Muscle layer of duodenum (tissue), 2 donors: ENCODE data around the gene PTPN4.

Source experiments
- H3K27ac ChIP-seq: one replicate; pipeline ENCODE4 v1.7.0; 2013; ENCODE audit warnings: mild to moderate bottlenecking, low read length
- H3K27me3 ChIP-seq: one replicate; pipeline ENCODE4 v1.7.0; 2013; ENCODE audit warnings: low read depth, mild to moderate bottlenecking, control low read depth, low read length
- H3K36me3 ChIP-seq, 2 donors: one replicate each; pipeline ENCODE4 v1.7.0; 2013; ENCODE audit warnings: low read length in 2 of 2, control low read depth in 1 of 2, mild to moderate bottlenecking in 1 of 2; ENCODE audit not compliant: insufficient read depth in 2 of 2, control insufficient read depth in 1 of 2
- H3K4me1 ChIP-seq, 2 donors: one replicate each; pipeline ENCODE4 v1.7.0; 2013; ENCODE audit warnings: low read length in 2 of 2, mild to moderate bottlenecking in 2 of 2, control low read depth in 1 of 2, moderate library complexity in 1 of 2; ENCODE audit not compliant: insufficient read depth in 2 of 2, control insufficient read depth in 1 of 2
- H3K4me3 ChIP-seq, 2 donors: one replicate each; pipeline ENCODE4 v1.7.0; 2013; ENCODE audit warnings: low read length in 2 of 2, low read depth in 1 of 2, mild to moderate bottlenecking in 1 of 2
- H3K9me3 ChIP-seq, 2 donors: one replicate each; pipeline ENCODE4 v1.7.0; 2013; ENCODE audit warnings: low read length in 2 of 2, control low read depth in 1 of 2, mild to moderate bottlenecking in 1 of 2; ENCODE audit not compliant: control insufficient read depth in 1 of 2
- donor health status: healthy.

The PTPN4 gene

DNA sequence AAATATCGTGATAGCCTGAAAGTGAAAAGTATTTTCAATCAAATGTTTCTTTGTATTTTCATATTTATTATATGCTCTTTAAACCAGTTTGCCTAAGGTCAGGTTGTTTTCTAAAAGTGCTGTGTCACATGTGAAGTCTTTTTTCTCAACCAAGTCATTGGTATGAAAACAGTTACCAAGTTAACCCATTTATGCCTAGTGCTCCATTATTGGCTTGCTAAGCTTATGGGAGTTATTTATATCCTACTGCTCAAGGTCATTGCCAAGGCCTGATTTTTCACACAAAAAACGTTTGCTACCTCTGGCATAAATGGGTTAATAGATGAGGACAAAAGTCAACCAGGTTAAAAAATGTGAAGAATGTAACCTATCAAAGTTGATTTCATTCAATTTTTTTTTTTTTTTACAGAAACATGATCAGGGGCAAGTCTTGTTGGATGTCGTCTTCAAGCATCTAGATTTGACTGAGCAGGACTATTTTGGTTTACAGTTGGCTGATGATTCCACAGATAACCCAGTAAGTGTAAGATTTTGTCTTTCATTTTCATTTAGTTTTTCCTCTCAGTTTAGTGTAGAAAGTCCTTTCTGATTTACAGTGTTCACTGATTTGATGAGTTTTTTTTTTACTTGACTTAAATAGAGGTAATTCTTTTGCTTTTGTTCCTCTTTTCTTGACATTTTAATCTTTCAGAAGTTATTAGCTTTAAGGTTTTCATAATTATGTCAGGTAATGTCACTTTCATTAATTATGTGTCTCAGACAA is 102.6 kb downstream of the PTPN4 start:
- H3K4me1 ChIP-seq = peaks cover 0 to 3% of the 10 kb centered on the region in 2 donors
- H3K27ac ChIP-seq = no peak overlapping the region
- H3K4me3 ChIP-seq = no peak overlapping the region
- H3K36me3 ChIP-seq = no peaks in the 10 kb centered on the region
- no peaks in the 10 kb centered on the region for H3K9me3 ChIP-seq
- no peaks in the 10 kb centered on the region for H3K27me3 ChIP-seq

DNA sequence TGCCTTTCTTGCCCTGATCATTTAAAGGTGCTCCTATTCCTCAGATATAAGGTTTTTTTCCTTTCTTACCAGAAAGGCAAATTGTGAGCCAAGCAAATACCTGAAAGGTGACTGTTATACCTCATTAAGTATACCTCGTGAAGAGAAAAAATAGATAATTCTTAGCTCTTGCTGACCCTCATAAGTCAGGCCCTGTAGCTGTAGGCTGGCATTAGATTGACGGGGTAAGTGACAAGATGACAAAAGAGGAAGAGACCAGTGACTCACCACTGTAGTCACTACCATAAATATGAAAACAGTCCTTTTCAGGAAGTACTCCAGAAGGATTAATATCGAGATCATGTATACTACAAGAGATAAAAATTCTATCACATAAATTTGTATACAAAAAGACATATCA is 104.6 kb downstream of the PTPN4 start:
- Histone ChIP-seq H3K27ac (no peak overlapping the region), H3K9me3 (no peaks in the 10 kb centered on the region), H3K4me3 (no peak overlapping the region), H3K27me3 (no peaks in the 10 kb centered on the region), H3K4me1 (peaks cover 0 to 3% of the 10 kb centered on the region in 2 donors), H3K36me3 (no peaks in the 10 kb centered on the region)

DNA sequence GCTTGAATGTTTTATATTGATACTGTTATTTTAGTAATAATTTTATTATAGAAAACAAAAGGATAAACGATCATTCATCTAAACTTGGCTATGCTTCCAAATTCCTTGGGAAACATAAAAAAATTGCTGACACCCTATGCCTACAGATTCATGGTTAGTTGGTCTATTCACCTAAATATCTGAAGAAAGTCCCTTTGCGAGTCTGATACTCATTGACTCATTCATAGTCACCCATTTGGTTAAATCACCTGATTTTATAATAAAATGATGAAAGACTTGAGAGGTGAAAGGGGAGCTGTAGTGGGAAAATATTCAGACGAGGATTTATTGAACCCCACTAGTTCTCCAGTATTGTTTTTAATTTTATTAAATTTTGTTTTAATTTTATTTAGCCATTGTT is 112.0 kb downstream of the PTPN4 start:
- Histone ChIP-seq H3K27ac (no peak overlapping the region), H3K4me3 (no peak overlapping the region), H3K36me3 (no peaks in the 10 kb centered on the region), H3K4me1 (no peaks in the 10 kb centered on the region), H3K27me3 (no peaks in the 10 kb centered on the region), H3K9me3 (no peaks in the 10 kb centered on the region)

DNA sequence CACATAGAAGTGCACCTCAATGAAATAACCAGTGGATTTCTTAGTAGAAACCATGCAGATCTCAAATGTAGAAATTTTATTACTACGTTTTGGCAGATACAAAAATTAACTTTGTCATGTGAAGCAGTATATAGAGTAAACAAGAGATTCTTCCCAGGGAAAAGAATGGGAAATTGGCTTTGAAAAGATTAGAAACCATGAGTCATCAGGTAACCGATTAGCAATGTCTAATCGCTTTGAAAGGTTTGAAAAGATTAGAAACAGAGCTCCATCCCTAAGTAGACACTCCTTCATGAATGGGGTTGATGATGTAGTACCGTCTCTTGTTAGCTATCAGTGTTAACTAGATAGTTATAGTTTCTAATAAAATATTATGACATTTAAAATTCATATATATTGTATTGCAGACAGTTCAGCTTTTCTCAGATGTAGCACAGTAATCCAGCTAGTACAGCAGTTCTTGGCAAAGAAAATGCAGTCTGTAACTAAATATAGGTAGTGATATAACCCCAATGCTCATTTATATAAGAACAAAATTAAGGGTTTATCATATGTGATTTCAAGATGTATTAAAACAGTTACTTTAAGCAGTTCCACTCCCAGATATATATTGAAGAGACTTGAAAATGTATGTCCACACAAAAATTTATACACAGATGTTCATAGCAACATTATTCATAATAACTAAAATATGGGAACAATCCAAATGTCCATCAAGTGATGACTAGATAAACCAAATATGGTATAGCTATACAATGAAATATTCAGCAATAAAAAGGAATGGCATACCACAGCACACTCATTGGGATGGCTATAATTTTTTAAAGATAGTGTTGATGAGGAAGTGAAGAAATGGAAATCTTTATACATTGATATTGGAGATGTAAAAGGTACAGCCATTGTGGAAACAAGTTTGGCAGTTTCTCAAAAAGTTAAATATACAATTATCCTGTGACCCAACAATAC is 113.9 kb downstream of the PTPN4 start:
- H3K9me3 ChIP-seq = no peaks in the 10 kb centered on the region
- H3K27ac ChIP-seq = no peak overlapping the region
- H3K4me1 ChIP-seq = no peaks in the 10 kb centered on the region
- H3K36me3 ChIP-seq = no peaks in the 10 kb centered on the region
- H3K27me3 ChIP-seq = no peaks in the 10 kb centered on the region
- H3K4me3 ChIP-seq = no peak overlapping the region

DNA sequence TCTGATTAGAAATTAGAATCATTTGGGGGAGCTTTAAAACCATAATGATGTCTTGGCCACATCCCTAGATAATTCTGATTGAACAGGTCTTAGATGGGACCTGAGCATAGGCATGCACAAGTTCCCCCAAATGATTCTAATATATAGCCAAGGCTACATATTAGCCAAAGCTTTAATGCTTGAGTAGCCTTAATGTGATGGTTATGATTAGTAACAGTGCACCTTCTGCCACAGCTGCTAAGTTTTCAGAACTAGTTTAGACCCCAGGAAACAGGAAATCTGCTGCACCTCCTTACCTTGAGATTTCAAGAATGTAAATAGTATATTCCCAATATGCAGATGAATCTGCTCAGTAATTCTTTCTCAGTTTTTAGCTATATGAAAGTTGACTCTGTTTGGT is 119.8 kb downstream of the PTPN4 start:
- H3K4me1 ChIP-seq = no peaks in the 10 kb centered on the region
- H3K36me3 ChIP-seq = no peaks in the 10 kb centered on the region
- no peak overlapping the region for H3K4me3 ChIP-seq
- H3K27me3 ChIP-seq = no peaks in the 10 kb centered on the region
- H3K27ac ChIP-seq = no peak overlapping the region
- no peaks in the 10 kb centered on the region for H3K9me3 ChIP-seq

DNA sequence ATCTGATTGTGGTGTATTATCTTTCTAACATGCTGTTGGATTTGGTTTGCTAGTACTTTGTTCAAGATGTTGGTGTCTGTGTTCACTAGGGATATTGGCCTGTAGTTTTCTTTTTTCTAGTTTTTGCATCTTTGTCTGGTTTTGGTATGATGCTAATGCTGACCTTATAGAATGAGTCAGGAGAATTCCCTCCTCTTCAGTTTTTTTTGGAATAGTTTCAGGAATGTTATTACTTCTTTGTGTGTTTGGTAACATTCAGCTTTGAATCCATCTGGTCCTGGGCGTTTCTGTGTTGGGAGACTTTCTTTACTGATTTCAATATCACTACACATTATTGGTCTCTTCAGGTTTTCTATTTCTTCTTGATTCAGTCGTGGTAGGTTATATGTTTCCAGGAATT is 129.0 kb downstream of the PTPN4 start:
- Histone ChIP-seq H3K27ac (no peak overlapping the region), H3K4me3 (no peak overlapping the region), H3K9me3 (peaks cover 0 to 10% of the 10 kb centered on the region in 2 donors), H3K36me3 (peaks cover 0 to 24% of the 10 kb centered on the region in 2 donors), H3K4me1 (no peaks in the 10 kb centered on the region), H3K27me3 (no peaks in the 10 kb centered on the region)

DNA sequence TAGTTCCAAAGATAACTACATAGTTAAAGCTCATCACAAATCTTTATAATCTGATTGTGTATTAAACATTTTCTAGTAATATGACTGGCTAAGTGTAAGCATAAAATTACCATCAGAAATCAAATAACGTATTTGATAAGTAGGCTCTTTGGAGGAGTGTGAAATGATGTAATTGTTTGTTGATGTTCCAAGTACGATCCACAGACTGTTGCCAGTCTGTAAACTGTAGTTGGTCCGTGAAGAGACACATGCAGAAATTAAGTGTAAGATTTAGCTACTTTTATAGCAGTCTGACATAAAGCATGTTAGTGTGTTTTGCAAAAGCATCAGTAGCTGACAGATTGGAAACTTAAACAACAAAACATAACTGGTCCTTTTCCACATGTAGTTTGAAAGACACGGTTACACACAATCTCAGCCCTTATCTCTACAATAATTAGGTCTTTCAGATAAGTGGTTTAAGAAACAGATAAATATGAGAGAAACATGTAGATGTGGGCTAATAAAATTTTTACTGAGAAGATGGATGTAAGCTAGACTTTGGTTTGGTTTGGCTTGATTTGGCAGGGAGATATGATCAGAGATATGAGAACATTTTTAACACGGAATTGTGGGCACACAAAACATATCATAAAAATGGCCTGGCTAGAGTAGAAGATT is 138.1 kb downstream of the PTPN4 start:
- Histone ChIP-seq H3K27ac (no peak overlapping the region), H3K36me3 (peaks cover 9 to 13% of the 10 kb centered on the region in 2 donors), H3K4me3 (no peak overlapping the region), H3K9me3 (no peaks in the 10 kb centered on the region), H3K27me3 (no peaks in the 10 kb centered on the region), H3K4me1 (no peaks in the 10 kb centered on the region)

DNA sequence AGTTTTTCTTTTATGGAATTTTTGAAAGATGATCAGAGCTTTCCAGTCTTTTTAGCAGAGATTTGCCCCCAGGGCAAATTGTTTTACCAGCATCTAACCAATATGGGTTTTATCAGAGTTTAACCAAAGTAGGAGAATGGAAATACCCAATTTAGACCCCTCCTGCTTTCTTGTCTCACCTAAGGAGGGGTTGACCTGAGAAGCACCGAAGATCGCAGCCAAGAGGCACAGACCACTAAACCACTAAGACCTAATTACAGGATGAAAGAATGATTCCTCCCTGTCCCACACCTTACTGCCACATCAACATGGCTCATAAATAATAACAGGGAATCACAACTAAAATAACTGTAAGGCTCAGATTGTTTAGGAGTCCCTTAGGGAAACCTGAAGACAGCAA is 141.3 kb downstream of the PTPN4 start:
- Histone ChIP-seq H3K4me3 (no peak overlapping the region), H3K4me1 (no peaks in the 10 kb centered on the region), H3K36me3 (peaks cover 11 to 21% of the 10 kb centered on the region in 2 donors), H3K9me3 (no peaks in the 10 kb centered on the region), H3K27me3 (no peaks in the 10 kb centered on the region), H3K27ac (no peak overlapping the region)

DNA sequence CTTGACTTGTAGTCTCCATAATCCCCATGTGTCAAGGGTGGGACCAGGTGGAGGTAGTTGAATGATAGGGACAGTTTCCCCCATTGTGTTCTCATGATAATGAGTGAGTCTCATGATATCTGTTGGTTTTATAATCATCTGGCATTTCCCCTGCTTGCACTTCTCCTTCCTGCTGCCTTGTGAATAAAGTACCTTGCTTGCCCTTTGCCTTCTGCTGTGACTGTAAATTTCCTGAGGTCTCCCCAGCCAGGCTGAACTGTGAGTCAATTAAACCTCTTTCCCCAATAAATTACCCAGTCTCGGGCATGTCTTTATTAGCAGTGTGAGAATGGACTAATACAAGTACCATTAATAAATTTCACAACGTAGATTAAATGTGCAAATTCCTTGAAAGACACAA is 150.8 kb downstream of the PTPN4 start:
- Histone ChIP-seq H3K27ac (no peak overlapping the region), H3K4me1 (no peaks in the 10 kb centered on the region), H3K36me3 (peaks cover 0 to 13% of the 10 kb centered on the region in 2 donors), H3K9me3 (peaks cover 0 to 4% of the 10 kb centered on the region in 2 donors), H3K27me3 (no peaks in the 10 kb centered on the region), H3K4me3 (no peak overlapping the region)

DNA sequence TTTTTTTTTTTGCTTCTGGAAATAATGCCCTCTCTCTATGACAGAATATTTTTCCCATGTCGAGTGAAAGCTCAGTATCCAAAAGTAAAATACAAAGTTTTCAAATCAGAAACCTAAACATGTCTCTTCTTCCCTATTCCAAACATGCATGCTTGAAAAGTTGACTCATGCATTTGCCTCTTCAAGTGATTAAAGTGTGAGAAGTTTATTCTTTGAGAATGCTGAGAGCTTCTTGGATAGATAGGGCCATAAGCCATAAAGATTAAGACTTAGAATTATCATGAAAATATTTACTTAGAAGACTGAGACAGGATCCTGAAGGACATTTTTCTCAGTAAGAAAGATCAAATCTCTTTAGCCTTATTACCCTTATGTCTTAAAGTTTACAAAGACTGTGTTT is 154.5 kb downstream of the PTPN4 start:
- no peak overlapping the region for H3K4me3 ChIP-seq
- H3K27me3 ChIP-seq = no peaks in the 10 kb centered on the region
- H3K27ac ChIP-seq = no peak overlapping the region
- H3K36me3 ChIP-seq = peaks cover 0 to 12% of the 10 kb centered on the region in 2 donors
- H3K4me1 ChIP-seq = no peaks in the 10 kb centered on the region
- peaks cover 0 to 4% of the 10 kb centered on the region in 2 donors for H3K9me3 ChIP-seq

DNA sequence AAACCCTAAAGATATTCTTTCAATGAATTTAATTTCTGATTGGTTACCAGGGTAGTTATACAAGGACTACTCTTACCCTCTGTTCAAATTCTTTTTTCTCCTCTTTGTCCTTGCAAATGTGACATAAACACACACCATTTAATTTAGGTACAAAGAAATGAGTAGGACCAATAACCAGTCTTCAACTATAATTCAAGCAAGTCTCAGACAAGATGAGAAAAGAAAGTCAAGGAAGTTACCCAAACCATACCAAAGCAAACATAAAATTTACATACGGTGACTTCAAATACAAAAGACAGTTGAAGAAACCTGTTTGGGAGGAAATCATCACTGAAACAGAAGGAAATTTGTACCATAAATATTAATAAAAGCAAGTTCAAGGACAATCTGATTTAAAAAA is 162.1 kb downstream of the PTPN4 start:
- Histone ChIP-seq H3K36me3 (no peaks in the 10 kb centered on the region), H3K27ac (no peak overlapping the region), H3K27me3 (no peaks in the 10 kb centered on the region), H3K9me3 (no peaks in the 10 kb centered on the region), H3K4me3 (no peak overlapping the region), H3K4me1 (no peaks in the 10 kb centered on the region)
